Psoas muscle (tissue), 8 donors: ENCODE data around the gene TRPV3. TPM values are rescaled to one million over a fixed set of nuclear protein-coding genes. Genes with fewer than 3 reads are reported as not detected.

ENCODE experiments used
- ATAC-seq, 4 donors: fragments of 200-7000 bp; cut with Tn5 transposase; one replicate each; pipeline ENCODE4 v1.9.1; 2020; ENCODE audit warnings: moderate library complexity in 3 of 4, mild to moderate bottlenecking in 2 of 4
- DNase-seq, 2 donors: peaks; one replicate each; pipeline ENCODE4 v3.0.0-alpha.2; 2020
- H3K27ac ChIP-seq: fragments of 200-600 bp; one replicate; pipeline ENCODE4 v1.8.0; 2022
- H3K27me3 ChIP-seq, 3 donors: fragments of 200-600 bp in 1 of 3; one replicate each; pipeline versions ENCODE4 v1.6.1 to v1.8.0; 2013 to 2022; ENCODE audit warnings: low read length in 2 of 3, mild to moderate bottlenecking in 2 of 3, moderate library complexity in 1 of 3; ENCODE audit not compliant: insufficient read depth in 3 of 3
- H3K36me3 ChIP-seq, 2 donors: fragments of 200-600 bp in 1 of 2; one replicate each; pipeline versions ENCODE4 v1.6.1 to v1.8.0; 2013 to 2022; ENCODE audit warnings: low read depth in 1 of 2, mild to moderate bottlenecking in 1 of 2, moderate library complexity in 1 of 2; ENCODE audit not compliant: insufficient read depth in 1 of 2
- H3K4me1 ChIP-seq: fragments of 200-600 bp; one replicate; pipeline ENCODE4 v1.8.0; 2022
- H3K4me3 ChIP-seq: fragments of 200-600 bp; one replicate; pipeline ENCODE4 v1.8.0; 2022; ENCODE audit warnings: mild to moderate bottlenecking
- H3K9me3 ChIP-seq: fragments of 200-600 bp; one replicate; pipeline ENCODE4 v1.8.0; 2022
- CTCF ChIP-seq: fragments of 200-600 bp; IDR thresholded peaks from one replicate; pipeline ENCODE4 v1.8.0; 2022; ENCODE audit warnings: antibody characterized with exemption
- WGBS, 3 donors: extraction: QIAGEN DNeasy Blood & Tissue Kit; methylation state at CpG; one replicate each; pipeline versions ENCODE4 v1.1.6 to v1.1.7; 2013; 5-methylcytosine and 5-hydroxymethylcytosine counted together
- intact Hi-C, 2 donors: fragments of 100-400 bp; cut with DNase I; formaldehyde crosslinking; loops; one replicate each; pipeline versions ENCODE4 v1.11.0 to v1.14.2; 2022
- polyA plus RNA-seq, 3 donors: library from polyadenylated mRNA; stranded (reverse); fragments of 200-250 nt; gene quantifications; one replicate each; pipeline ENCODE4 v1.2.3, GENCODE V29; 2013
- total RNA-seq, 4 donors: library from RNA; stranded (reverse); fragmentation: NEBNext Ultra II Directional in 2 of 4; extraction: Animal tissue kit (Norgen Biotek cat#: 25700) in 2 of 4; gene quantifications; one replicate each; pipeline versions ENCODE4 v1.2.1 to v1.2.4, GENCODE V29; 2021 to 2023
- donor health status: healthy with polysubstance abuse.
- donor health status: DM: no; HTN: no; CAD: no; lungs with moderate emphysema.
- donor health status: Bipolar disorder and iron deficiency.
- donor health status: healthy.
- donor health status: DM: yes; HTN: yes; CAD: no.
- donor health status: DM: no; HTN: no; CAD: no.
- donor health status: DM: no; HTN: no; CAD: no.
- donor health status: DM: yes; HTN: yes; CAD: no.

TRPV3 gene
- total and polyA plus RNA-seq, 7 donors, result 0.32 to 10.1 (median 0.71) TPM

GRCh38 chr17:3545151-3545550, 12.5 kb downstream of the TRPV3 start:
- Histone ChIP-seq H3K4me3 (no peak overlapping the region), H3K27me3 (no peaks in the 10 kb centered on the region), H3K9me3 (no peaks in the 10 kb centered on the region), H3K27ac (no peak overlapping the region), H3K4me1 (no peaks in the 10 kb centered on the region), H3K36me3 (no peaks in the 10 kb centered on the region)
- 61 to 69% (median 61%) methylated on average over 9 of the region's 9 CpGs for WGBS, 3 donors
- ATAC-seq (no peak), DNase-seq (no peak)
- intact Hi-C loops, result no loop called here
- TF ChIP-seq CTCF, result no peak

- Histone ChIP-seq H3K27me3 (no peaks in the 10 kb centered on the region), H3K36me3 (no peaks in the 10 kb centered on the region), H3K9me3 (no peaks in the 10 kb centered on the region), H3K4me1 (no peaks in the 10 kb centered on the region), H3K27ac (no peak overlapping the region), H3K4me3 (no peak overlapping the region)
- TF ChIP-seq CTCF, result no peak
- 76 to 89% (median 82%) methylated on average over 5 of the region's 5 CpGs for WGBS, 3 donors
- DNase-seq, result no peak
- intact Hi-C loops, result no loop called here
- no peak for ATAC-seq
Measured at GRCh38 chr17:3544365-3544764, 13.2 kb downstream of the TRPV3 start.

GRCh38 chr17:3543453-3543852, 14.2 kb downstream of the TRPV3 start:
- Histone ChIP-seq H3K4me1 (no peaks in the 10 kb centered on the region), H3K27me3 (no peaks in the 10 kb centered on the region), H3K36me3 (no peaks in the 10 kb centered on the region), H3K9me3 (no peaks in the 10 kb centered on the region), H3K27ac (no peak overlapping the region), H3K4me3 (no peak overlapping the region)
- intact Hi-C loops, result no loop called here
- ATAC-seq (no peak), DNase-seq (no peak)
- 53 to 72% (median 65%) methylated on average over 10 of the region's 10 CpGs for WGBS, 3 donors
- no peak for TF ChIP-seq CTCF

- H3K36me3 ChIP-seq, result no peaks in the 10 kb centered on the region
- 76 to 81% (median 79%) methylated on average over 16 of the region's 16 CpGs for WGBS, 3 donors
- no peaks in the 10 kb centered on the region for H3K4me1 ChIP-seq
- intact Hi-C loops, result no loop called here
- H3K9me3 ChIP-seq, result no peaks in the 10 kb centered on the region
- TF ChIP-seq CTCF, result no peak
- no peak for DNase-seq
- no peak overlapping the region for H3K4me3 ChIP-seq
- ATAC-seq, result no peak
- no peaks in the 10 kb centered on the region for H3K27me3 ChIP-seq
- no peak overlapping the region for H3K27ac ChIP-seq
Measured at GRCh38 chr17:3542410-3543088, 15.1 kb downstream of the TRPV3 start.
